GM12878 (cell line): ENCODE data around the gene HIRA.

Experiments
- ATF3 ChIP-seq: IDR thresholded peaks from 2 replicates; pipeline ENCODE4 v1.6.1; 2011; ENCODE audit warnings: low read depth, mild to moderate bottlenecking, low read length, moderate library complexity, borderline replicate concordance; ENCODE audit errors: extremely low read depth
- BCL3 ChIP-seq: IDR thresholded peaks from 2 replicates; pipeline ENCODE4 v1.6.1; 2011; ENCODE audit warnings: borderline replicate concordance, low read depth, mild to moderate bottlenecking, moderate library complexity, low read length; ENCODE audit not compliant: insufficient read depth, poor library complexity, severe bottlenecking
- CHD1 ChIP-seq: IDR thresholded peaks from 2 replicates; pipeline ENCODE4 v1.6.1; 2012; ENCODE audit warnings: low read depth, low read length, improper control_type of control experiment
- ESRRA ChIP-seq: IDR thresholded peaks from 2 replicates; pipeline ENCODE4 v1.6.1; 2012; ENCODE audit warnings: mild to moderate bottlenecking, low read length, improper control_type of control experiment
- HCFC1 ChIP-seq: fragments of 150-350 bp; IDR thresholded peaks from 2 replicates; pipeline ENCODE4 v1.6.1; 2014; ENCODE audit warnings: low read length
- NFIC ChIP-seq: IDR thresholded peaks from 2 replicates; pipeline ENCODE4 v1.6.1; 2012; ENCODE audit warnings: low read depth, mild to moderate bottlenecking, inconsistent platforms, low read length, moderate library complexity
- POLR2A ChIP-seq: IDR thresholded peaks from 2 replicates; pipeline ENCODE4 v1.6.1; 2011; ENCODE audit warnings: low read depth, mild to moderate bottlenecking, low read length
- SMC3 ChIP-seq: IDR thresholded peaks from 2 replicates; pipeline ENCODE4 v1.6.1; 2011; ENCODE audit warnings: low read length, improper control_type of control experiment, borderline replicate concordance
- TF ChIP-seq, protein P1 (sequence below), 3 experiments: IDR thresholded peaks in 2 of 3; conservative IDR thresholded peaks in 1 of 3; 2 replicates each; pipeline ENCODE4 v1.5.1; 2011; ENCODE audit warnings: low read depth in 3 of 3, low read length in 3 of 3, mild to moderate bottlenecking in 3 of 3, control low read depth in 2 of 3, moderate library complexity in 2 of 3, inconsistent platforms in 1 of 3, mixed read lengths in 1 of 3; ENCODE audit not compliant: control insufficient read depth in 2 of 3, insufficient read depth in 1 of 3; ENCODE audit errors: extremely low read depth in 1 of 3
- TF ChIP-seq, protein P2 (sequence below): fragments of 450-650 bp; IDR thresholded peaks from 2 replicates; pipeline ENCODE4 v1.6.1; 2017; ENCODE audit warnings: borderline replicate concordance

GRCh38 chr22:19291580-19292457 lies 139.7 kb downstream of the HIRA start, which contains the start of gene CLTCL1:
- peak; percentile 58 for TF ChIP-seq POLR2A
- no peak for TF ChIP-seq CHD1
- TF ChIP-seq HCFC1, result no peak
- TF ChIP-seq ATF3, result no peak
- TF ChIP-seq NFIC, result no peak
- TF ChIP-seq, protein P1, sequence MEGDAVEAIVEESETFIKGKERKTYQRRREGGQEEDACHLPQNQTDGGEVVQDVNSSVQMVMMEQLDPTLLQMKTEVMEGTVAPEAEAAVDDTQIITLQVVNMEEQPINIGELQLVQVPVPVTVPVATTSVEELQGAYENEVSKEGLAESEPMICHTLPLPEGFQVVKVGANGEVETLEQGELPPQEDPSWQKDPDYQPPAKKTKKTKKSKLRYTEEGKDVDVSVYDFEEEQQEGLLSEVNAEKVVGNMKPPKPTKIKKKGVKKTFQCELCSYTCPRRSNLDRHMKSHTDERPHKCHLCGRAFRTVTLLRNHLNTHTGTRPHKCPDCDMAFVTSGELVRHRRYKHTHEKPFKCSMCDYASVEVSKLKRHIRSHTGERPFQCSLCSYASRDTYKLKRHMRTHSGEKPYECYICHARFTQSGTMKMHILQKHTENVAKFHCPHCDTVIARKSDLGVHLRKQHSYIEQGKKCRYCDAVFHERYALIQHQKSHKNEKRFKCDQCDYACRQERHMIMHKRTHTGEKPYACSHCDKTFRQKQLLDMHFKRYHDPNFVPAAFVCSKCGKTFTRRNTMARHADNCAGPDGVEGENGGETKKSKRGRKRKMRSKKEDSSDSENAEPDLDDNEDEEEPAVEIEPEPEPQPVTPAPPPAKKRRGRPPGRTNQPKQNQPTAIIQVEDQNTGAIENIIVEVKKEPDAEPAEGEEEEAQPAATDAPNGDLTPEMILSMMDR (IDR thresholded peaks at IDR 0.05 in 2 of 3, conservative IDR thresholded peaks at IDR 0.05 in 1 of 3; ENCODE audit: control insufficient read depth in 2 of 3, extremely low read depth in 1 of 3, insufficient read depth in 1 of 3, low read depth in 3 of 3, low read length in 3 of 3), result no peak
- TF ChIP-seq SMC3, result no peak
- TF ChIP-seq BCL3, result no peak
- TF ChIP-seq ESRRA, result no peak
- TF ChIP-seq, protein P2, sequence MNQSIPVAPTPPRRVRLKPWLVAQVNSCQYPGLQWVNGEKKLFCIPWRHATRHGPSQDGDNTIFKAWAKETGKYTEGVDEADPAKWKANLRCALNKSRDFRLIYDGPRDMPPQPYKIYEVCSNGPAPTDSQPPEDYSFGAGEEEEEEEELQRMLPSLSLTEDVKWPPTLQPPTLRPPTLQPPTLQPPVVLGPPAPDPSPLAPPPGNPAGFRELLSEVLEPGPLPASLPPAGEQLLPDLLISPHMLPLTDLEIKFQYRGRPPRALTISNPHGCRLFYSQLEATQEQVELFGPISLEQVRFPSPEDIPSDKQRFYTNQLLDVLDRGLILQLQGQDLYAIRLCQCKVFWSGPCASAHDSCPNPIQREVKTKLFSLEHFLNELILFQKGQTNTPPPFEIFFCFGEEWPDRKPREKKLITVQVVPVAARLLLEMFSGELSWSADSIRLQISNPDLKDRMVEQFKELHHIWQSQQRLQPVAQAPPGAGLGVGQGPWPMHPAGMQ, result no peak
